HCT116 (cell line): Measurements from ENCODE around the gene PLCL2. TPM values are rescaled to one million over a fixed set of nuclear protein-coding genes. Genes with fewer than 3 reads are reported as not detected.

Experiments
- ATAC-seq: fragments of 200-7000 bp; cut with Tn5 transposase; 2 replicates; pipeline ENCODE4 v1.9.1; 2020; ENCODE audit warnings: mild to moderate bottlenecking, moderate library complexity
- BruUV-seq: library from RNA; stranded (reverse); fragments of 400-500 nt; replicated peaks from 2 replicates; lab custom pipeline; 2021; lab: Mats Ljungman, UMichigan
- CTCF ChIA-PET: fragments of 300-600 bp; sonication (Branson Sonifier 250); formaldehyde crosslinking; loops from one replicate; lab custom pipeline; 2021; ENCODE audit warnings: antibody characterized with exemption; lab: Charles Lee
- POLR2A ChIA-PET: fragments of 300-600, 350-600 bp; sonication (Branson Sonifier 250); formaldehyde crosslinking; loops from one replicate; lab custom pipeline; 2021; ENCODE audit warnings: antibody characterized with exemption; lab: Charles Lee
- RAD21 ChIA-PET, 2 experiments: fragments of 300-600 bp; sonication (Branson Sonifier 250); formaldehyde crosslinking; loops; one replicate each; lab custom pipeline; 2023; ENCODE audit warnings: low total read pairs in 2 of 2; ENCODE audit not compliant: uncharacterized antibody in 2 of 2, unreplicated experiment in 2 of 2, low non-redundant PET in 1 of 2; lab: Charles Lee
- DNase-seq: peaks from one replicate; pipeline ENCODE4 v3.0.0-alpha.2; 2010; ENCODE audit warnings: low read depth, low spot score
- H2AFZ ChIP-seq: fragments of 200-600 bp; shearing (Covaris generic), sonication (generic); 2 replicates; pipeline ENCODE4 v1.6.1; 2017; ENCODE audit warnings: low read depth, mixed run types, mixed read lengths, antibody characterized with exemption, low read length; ENCODE audit not compliant: poor library complexity, severe bottlenecking
- H3K27ac ChIP-seq: 2 replicates; pipeline ENCODE4 v1.5.1; 2012; ENCODE audit warnings: low read depth, low read length
- H3K27me3 ChIP-seq: fragments of 200-600 bp; sonication (generic); 2 replicates; pipeline ENCODE4 v1.6.1; 2016; ENCODE audit warnings: mixed run types, low read length, mixed read lengths; ENCODE audit not compliant: insufficient read depth
- H3K36me3 ChIP-seq, 2 experiments: fragments of 200-500 bp in 1 of 2; fragments of 200-600 bp in 1 of 2; sonication (Bioruptor generic) in 1 of 2; sonication (generic) in 1 of 2; 2 replicates each; pipeline versions ENCODE4 v1.5.1 to v1.6.1; 2014 to 2016; ENCODE audit warnings: low read length in 2 of 2, inconsistent platforms in 1 of 2, mixed read lengths in 1 of 2, mixed run types in 1 of 2; ENCODE audit not compliant: insufficient read depth in 2 of 2, control insufficient read depth in 1 of 2
- H3K4me1 ChIP-seq, 2 experiments: fragments of 200-600 bp in 1 of 2; sonication (generic) in 1 of 2; 2 replicates each; pipeline versions ENCODE4 v1.5.1 to v1.6.1; 2012 to 2017; ENCODE audit warnings: low read length in 2 of 2, inconsistent platforms in 1 of 2, mild to moderate bottlenecking in 1 of 2, mixed read lengths in 1 of 2, mixed run types in 1 of 2, moderate library complexity in 1 of 2; ENCODE audit not compliant: insufficient read depth in 2 of 2, control insufficient read depth in 1 of 2
- H3K4me2 ChIP-seq: fragments of 200-600 bp; sonication (generic); 2 replicates; pipeline ENCODE4 v1.6.1; 2017; ENCODE audit warnings: mixed run types, low read length, mixed read lengths
- H3K4me3 ChIP-seq, 2 experiments: fragments of 200-600 bp in 1 of 2; sonication (generic) in 1 of 2; replicated peaks in 1 of 2; 2 replicates each; pipeline ENCODE4 v1.5.1; 2011 to 2016; ENCODE audit warnings: low read length in 2 of 2, control low read depth in 1 of 2, low read depth in 1 of 2, mild to moderate bottlenecking in 1 of 2, mixed read lengths in 1 of 2, mixed run types in 1 of 2
- H3K79me2 ChIP-seq: fragments of 200-600 bp; sonication (generic); 2 replicates; pipeline ENCODE4 v1.6.1; 2017; ENCODE audit warnings: mild to moderate bottlenecking, mixed run types, low read length, moderate library complexity, mixed read lengths; ENCODE audit not compliant: insufficient read depth
- H3K9ac ChIP-seq: fragments of 200-600 bp; sonication (generic); 2 replicates; pipeline ENCODE4 v1.6.1; 2016; ENCODE audit warnings: low read length, mixed read lengths
- H3K9me2 ChIP-seq: fragments of 200-600 bp; sonication (generic), shearing (Covaris generic); 2 replicates; pipeline ENCODE4 v1.6.1; 2017; ENCODE audit warnings: mixed run types, mild to moderate bottlenecking, moderate library complexity; ENCODE audit not compliant: insufficient read depth
- H3K9me3 ChIP-seq, 2 experiments: fragments of 200-500 bp in 1 of 2; fragments of 200-600 bp in 1 of 2; sonication (Bioruptor generic) in 1 of 2; sonication (generic) in 1 of 2; 2 replicates each; pipeline ENCODE4 v1.6.1; 2014 to 2017; ENCODE audit warnings: low read length in 2 of 2, mixed read lengths in 2 of 2, inconsistent platforms in 1 of 2, low read depth in 1 of 2, mild to moderate bottlenecking in 1 of 2, mixed run types in 1 of 2, moderate library complexity in 1 of 2; ENCODE audit not compliant: control insufficient read depth in 1 of 2, insufficient read depth in 1 of 2
- H4K20me1 ChIP-seq: fragments of 200-600 bp; sonication (generic), shearing (Covaris generic); 2 replicates; pipeline ENCODE4 v1.6.1; 2017; ENCODE audit warnings: mixed run types, mild to moderate bottlenecking, moderate library complexity; ENCODE audit not compliant: insufficient read depth
- EGR1 ChIP-seq: IDR thresholded peaks from 2 replicates; pipeline ENCODE4 v1.6.1; 2012; ENCODE audit warnings: low read depth
- EZH2 ChIP-seq: fragments of 200-600 bp; sonication (generic); IDR thresholded peaks from 2 replicates; pipeline ENCODE4 v1.6.1; 2017; ENCODE audit warnings: antibody characterized with exemption, mixed run types
- FOSL1 ChIP-seq: IDR thresholded peaks from 2 replicates; pipeline ENCODE4 v1.6.1; 2012; ENCODE audit warnings: low read depth
- JUND ChIP-seq: IDR thresholded peaks from 2 replicates; pipeline ENCODE4 v1.6.1; 2012
- POLR2A ChIP-seq: IDR thresholded peaks from 2 replicates; pipeline ENCODE4 v1.7.0; 2011; ENCODE audit warnings: borderline replicate concordance; ENCODE audit not compliant: insufficient read depth, insufficient read length; ENCODE audit errors: extremely low read depth
- SRF ChIP-seq: IDR thresholded peaks from 2 replicates; pipeline ENCODE4 v1.6.1; 2012; ENCODE audit warnings: low read depth
- TCF7L2 ChIP-seq: IDR thresholded peaks from 2 replicates; pipeline ENCODE4 v1.7.0; 2011; ENCODE audit warnings: borderline replicate concordance, inconsistent platforms; ENCODE audit not compliant: insufficient read depth, insufficient read length; ENCODE audit errors: extremely low read depth
- YY1 ChIP-seq: IDR thresholded peaks from 2 replicates; pipeline ENCODE4 v1.6.1; 2011; ENCODE audit warnings: low read length, low read depth, moderate library complexity, mild to moderate bottlenecking; ENCODE audit not compliant: insufficient replicate concordance; ENCODE audit errors: extremely low read depth
- ZFX ChIP-seq: fragments of 450-650 bp; IDR thresholded peaks from 2 replicates; pipeline ENCODE4 v1.6.1; 2017
- ZNF274 ChIP-seq: fragments of 200-500 bp; sonication (Bioruptor generic); IDR thresholded peaks from 2 replicates; pipeline ENCODE4 v1.6.1; 2014; ENCODE audit warnings: mild to moderate bottlenecking, low read depth, low read length, inconsistent platforms
- intact Hi-C: fragments of 100-400 bp; cut with micrococcal nuclease; formaldehyde crosslinking; loops from 2 replicates; pipeline ENCODE4 v1.10.0; 2022
- total RNA-seq: library from RNA; stranded (reverse); gene quantifications from one replicate; pipeline ENCODE4 v1.2.1, GENCODE V29; 2021; ENCODE audit not compliant: unreplicated experiment
- TF ChIP-seq, protein P1 (sequence below): IDR thresholded peaks from 2 replicates; pipeline ENCODE4 v1.6.1; 2012
- TF ChIP-seq, protein P2 (sequence below): IDR thresholded peaks from 2 replicates; pipeline ENCODE4 v1.6.1; 2011; ENCODE audit warnings: mild to moderate bottlenecking, low read length, moderate library complexity; ENCODE audit not compliant: insufficient replicate concordance; ENCODE audit errors: extremely low read depth

Gene PLCL2
- total RNA-seq, 1 experiment from 2014 or later: 2.2 TPM

DNA sequence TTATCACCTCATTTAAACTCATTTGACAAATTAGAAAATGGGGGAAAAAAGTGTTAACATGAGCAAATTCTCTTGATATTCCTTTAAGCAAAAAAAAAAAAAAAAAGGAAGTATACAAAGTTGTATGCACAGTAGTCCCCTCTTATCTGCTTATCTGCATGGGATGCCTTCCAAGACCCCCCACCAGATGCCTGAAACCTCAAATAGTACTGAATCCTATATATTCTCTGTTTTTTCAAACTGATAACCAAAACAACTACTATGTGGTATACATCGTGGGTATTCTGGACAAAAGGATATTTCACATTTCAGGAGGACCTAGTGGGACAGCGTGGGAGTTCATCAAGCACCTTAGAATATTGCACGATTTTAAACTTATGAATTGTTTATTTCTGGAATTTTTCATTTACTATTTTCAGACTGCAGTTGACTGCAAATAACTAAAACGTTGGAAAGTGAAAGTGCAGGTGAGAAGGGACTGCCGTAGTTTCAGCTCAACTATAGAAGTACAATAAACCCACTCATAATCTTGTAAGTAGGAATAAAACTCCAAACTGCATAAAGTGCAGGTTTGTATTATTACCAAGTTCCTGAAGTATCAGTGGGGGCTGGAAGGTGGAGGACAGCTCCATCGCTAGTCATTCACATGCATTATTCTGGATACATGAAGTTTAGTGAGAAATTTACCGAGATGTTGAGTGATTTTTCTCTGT is 43.6 kb upstream of the PLCL2 start:
- Histone ChIP-seq H3K4me1 (no peaks in the 10 kb centered on the region), H3K4me3 (no peak overlapping the region), H3K27me3 (no peaks in the 10 kb centered on the region), H3K36me3 (no peaks in the 10 kb centered on the region), H3K27ac (no peak overlapping the region), H3K4me2 (no peak overlapping the region), H3K79me2 (no peaks in the 10 kb centered on the region), H3K9ac (no peak overlapping the region), H2AFZ (no peak overlapping the region), H3K9me2 (no peaks in the 10 kb centered on the region), H4K20me1 (no peaks in the 10 kb centered on the region), H3K9me3 (no peaks in the 10 kb centered on the region)
- BruUV-seq: no TSS peak
- DNase-seq (no peak), ATAC-seq (no peak)
- RAD21 ChIA-PET: no interaction called here
- no peak for TF ChIP-seq TCF7L2
- TF ChIP-seq SRF: no peak
- TF ChIP-seq JUND: no peak
- no peak for TF ChIP-seq EGR1
- no peak for TF ChIP-seq POLR2A
- TF ChIP-seq, protein P1, sequence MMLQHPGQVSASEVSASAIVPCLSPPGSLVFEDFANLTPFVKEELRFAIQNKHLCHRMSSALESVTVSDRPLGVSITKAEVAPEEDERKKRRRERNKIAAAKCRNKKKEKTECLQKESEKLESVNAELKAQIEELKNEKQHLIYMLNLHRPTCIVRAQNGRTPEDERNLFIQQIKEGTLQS: no peak
- TF ChIP-seq ZFX: no peak
- no peak for TF ChIP-seq ZNF274
- TF ChIP-seq, protein P2, sequence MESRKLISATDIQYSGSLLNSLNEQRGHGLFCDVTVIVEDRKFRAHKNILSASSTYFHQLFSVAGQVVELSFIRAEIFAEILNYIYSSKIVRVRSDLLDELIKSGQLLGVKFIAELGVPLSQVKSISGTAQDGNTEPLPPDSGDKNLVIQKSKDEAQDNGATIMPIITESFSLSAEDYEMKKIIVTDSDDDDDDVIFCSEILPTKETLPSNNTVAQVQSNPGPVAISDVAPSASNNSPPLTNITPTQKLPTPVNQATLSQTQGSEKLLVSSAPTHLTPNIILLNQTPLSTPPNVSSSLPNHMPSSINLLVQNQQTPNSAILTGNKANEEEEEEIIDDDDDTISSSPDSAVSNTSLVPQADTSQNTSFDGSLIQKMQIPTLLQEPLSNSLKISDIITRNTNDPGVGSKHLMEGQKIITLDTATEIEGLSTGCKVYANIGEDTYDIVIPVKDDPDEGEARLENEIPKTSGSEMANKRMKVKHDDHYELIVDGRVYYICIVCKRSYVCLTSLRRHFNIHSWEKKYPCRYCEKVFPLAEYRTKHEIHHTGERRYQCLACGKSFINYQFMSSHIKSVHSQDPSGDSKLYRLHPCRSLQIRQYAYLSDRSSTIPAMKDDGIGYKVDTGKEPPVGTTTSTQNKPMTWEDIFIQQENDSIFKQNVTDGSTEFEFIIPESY: no peak
- no peak for TF ChIP-seq FOSL1
- no peak for TF ChIP-seq YY1
- TF ChIP-seq EZH2: no peak
- intact Hi-C loops: no loop called here
- CTCF ChIA-PET: interaction anchor here (1.6 kb wide), 1 partner anchor 12 kb away, joined by 5 read pairs; no protein-coding TSS in a partner anchor
- POLR2A ChIA-PET: interaction anchor here (0.7 kb wide), 1 partner anchor 19 kb away, joined by 3 read pairs; no protein-coding TSS in a partner anchor
